GM12891 (cell line): Measurements from ENCODE around the gene CSMD2.

ENCODE experiments used
- POLR2A ChIP-seq: IDR thresholded peaks from 2 replicates; pipeline ENCODE4 v1.6.1; 2011; ENCODE audit warnings: low read depth, low read length, control low read depth
- POLR2AphosphoS5 ChIP-seq: IDR thresholded peaks from 2 replicates; pipeline ENCODE4 v1.6.1; 2011; ENCODE audit warnings: low read depth, low read length, control low read depth

DNA sequence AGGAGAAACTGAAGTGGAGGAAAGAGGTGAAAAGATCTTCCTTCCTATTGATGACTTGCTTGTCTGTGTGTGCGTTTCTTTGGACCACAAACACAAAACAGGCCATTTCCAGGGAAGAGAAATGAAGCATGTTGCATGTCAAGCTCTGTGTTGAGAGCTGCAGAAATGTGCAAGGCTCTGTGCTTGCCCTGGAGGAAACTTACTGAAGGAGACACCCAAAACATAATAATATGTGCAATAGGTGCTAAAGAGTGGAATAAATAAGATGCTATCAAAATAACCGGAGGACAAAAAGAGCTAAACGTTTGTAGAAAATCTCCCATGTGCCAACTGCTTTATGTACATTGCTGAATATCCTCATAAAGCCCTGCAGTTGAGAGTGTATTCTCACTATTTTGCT is 496.3 kb downstream of the CSMD2 start:
- TF ChIP-seq POLR2A: no peak
- TF ChIP-seq POLR2AphosphoS5: no peak
